ENCODE measurements around the gene BHLHE23. TPM values are rescaled to one million over a fixed set of nuclear protein-coding genes. Genes with fewer than 3 reads are reported as not detected.
"Not testable (repeated sequence)": the region's sequence is repeated elsewhere in the genome, so short reads cannot be mapped to it uniquely, and the experiment has no call there.

The BHLHE23 gene
- total RNA-seq, 1 donor from 2014 or later: not detected

GRCh38 chr20:62962221-62962879 lies 44.4 kb downstream of the BHLHE23 start:
- H3K27me3 Mint-ChIP-seq (ENCODE audit: low read depth): no peaks in the 10 kb centered on the region
- no peak overlapping the region for H3K4me3 Mint-ChIP-seq
- H3K9me3 Mint-ChIP-seq: no peaks in the 10 kb centered on the region
- no peak for DNase-seq (ENCODE audit: low spot score in 2 of 2, unreplicated experiment in 2 of 2)
- peaks cover 4% of the 10 kb centered on the region for H3K4me1 Mint-ChIP-seq
- H3K36me3 Mint-ChIP-seq: no peaks in the 10 kb centered on the region
- TF ChIP-seq CTCF (IDR thresholded peaks at IDR 0.05; ENCODE audit: unreplicated experiment): no peak
- H3K27ac Mint-ChIP-seq: no peak overlapping the region

- DNase-seq (ENCODE audit: low spot score in 2 of 2, unreplicated experiment in 2 of 2): no peak
- no peak for TF ChIP-seq CTCF (IDR thresholded peaks at IDR 0.05; ENCODE audit: unreplicated experiment)
- H3K9me3 Mint-ChIP-seq: no peaks in the 10 kb centered on the region
- no peak overlapping the region for H3K27ac Mint-ChIP-seq
- no peaks in the 10 kb centered on the region for H3K27me3 Mint-ChIP-seq (ENCODE audit: low read depth)
- H3K36me3 Mint-ChIP-seq: no peaks in the 10 kb centered on the region
- no peak overlapping the region for H3K4me3 Mint-ChIP-seq
- H3K4me1 Mint-ChIP-seq: peaks cover 4% of the 10 kb centered on the region
Measured at GRCh38 chr20:62961799-62962198, 45.0 kb downstream of the BHLHE23 start.

GRCh38 chr20:62961310-62961783 lies 45.4 kb downstream of the BHLHE23 start:
- H3K4me3 Mint-ChIP-seq: no peak overlapping the region
- H3K4me1 Mint-ChIP-seq: peaks cover 4% of the 10 kb centered on the region
- DNase-seq (ENCODE audit: low spot score in 2 of 2, unreplicated experiment in 2 of 2): no peak
- no peaks in the 10 kb centered on the region for H3K27me3 Mint-ChIP-seq (ENCODE audit: low read depth)
- no peaks in the 10 kb centered on the region for H3K36me3 Mint-ChIP-seq
- H3K27ac Mint-ChIP-seq: no peak overlapping the region
- TF ChIP-seq CTCF (IDR thresholded peaks at IDR 0.05; ENCODE audit: unreplicated experiment): no peak
- H3K9me3 Mint-ChIP-seq: no peaks in the 10 kb centered on the region

- H3K4me3 Mint-ChIP-seq; H3K9me3 Mint-ChIP-seq; H3K4me1 Mint-ChIP-seq; H3K36me3 Mint-ChIP-seq; H3K27ac Mint-ChIP-seq; H3K27me3 Mint-ChIP-seq (ENCODE audit: low read depth); DNase-seq (ENCODE audit: low spot score in 2 of 2, unreplicated experiment in 2 of 2): not testable (repeated sequence)
Measured at GRCh38 chr20:62960446-62961309, 46.1 kb downstream of the BHLHE23 start.

- H3K27ac Mint-ChIP-seq: no peak overlapping the region
- peaks cover 4% of the 10 kb centered on the region for H3K4me1 Mint-ChIP-seq
- H3K27me3 Mint-ChIP-seq (ENCODE audit: low read depth): no peaks in the 10 kb centered on the region
- no peaks in the 10 kb centered on the region for H3K9me3 Mint-ChIP-seq
- TF ChIP-seq CTCF (IDR thresholded peaks at IDR 0.05; ENCODE audit: unreplicated experiment): no peak
- no peaks in the 10 kb centered on the region for H3K36me3 Mint-ChIP-seq
- H3K4me3 Mint-ChIP-seq: no peak overlapping the region
- no peak for DNase-seq (ENCODE audit: low spot score in 2 of 2, unreplicated experiment in 2 of 2)
Measured at GRCh38 chr20:62959998-62960436, 46.7 kb downstream of the BHLHE23 start.
